SIG-M5 (cell line): ENCODE results near the gene MARCHF10.
"Not testable (repeated sequence)": the region's sequence is repeated elsewhere in the genome, so short reads cannot be mapped to it uniquely, and the experiment has no call there.

ENCODE experiments used
- DNase-seq: peaks from one replicate; lab custom pipeline; 2025; lab: John Stamatoyannopoulos, UW

The MARCHF10 gene

GRCh38 chr17:62696256-62696655, 111.9 kb downstream of the MARCHF10 start:
- no peak for DNase-seq

GRCh38 chr17:62695093-62695738, 112.9 kb downstream of the MARCHF10 start:
- not testable (repeated sequence) for DNase-seq

- no peak for DNase-seq
Measured at GRCh38 chr17:62693616-62694409, 114.3 kb downstream of the MARCHF10 start.

GRCh38 chr17:62692721-62693431, 115.2 kb downstream of the MARCHF10 start:
- DNase-seq, result no peak

GRCh38 chr17:62692159-62692651, 115.9 kb downstream of the MARCHF10 start:
- DNase-seq, result no peak

- not testable (repeated sequence) for DNase-seq
Measured at GRCh38 chr17:62691589-62691915, 116.6 kb downstream of the MARCHF10 start.

- no peak for DNase-seq
Measured at GRCh38 chr17:62690168-62690897, 117.8 kb downstream of the MARCHF10 start.

GRCh38 chr17:62689441-62690167, 118.5 kb downstream of the MARCHF10 start:
- DNase-seq, result no peak

GRCh38 chr17:62688398-62689160, 119.5 kb downstream of the MARCHF10 start:
- DNase-seq, result no peak

- DNase-seq, result no peak
Measured at GRCh38 chr17:62687997-62688396, 120.1 kb downstream of the MARCHF10 start.

GRCh38 chr17:62684179-62684578, 123.9 kb downstream of the MARCHF10 start:
- DNase-seq, result no peak

- DNase-seq, result no peak
Measured at GRCh38 chr17:62681939-62682381, 126.2 kb downstream of the MARCHF10 start.

GRCh38 chr17:62681061-62681938, 126.8 kb downstream of the MARCHF10 start:
- DNase-seq, result no peak

GRCh38 chr17:62680541-62681052, 127.5 kb downstream of the MARCHF10 start:
- DNase-seq, result no peak

- DNase-seq, result no peak
Measured at GRCh38 chr17:62679866-62680377, 128.2 kb downstream of the MARCHF10 start.

- DNase-seq, result no peak
Measured at GRCh38 chr17:62678214-62678919, 129.7 kb downstream of the MARCHF10 start.

- DNase-seq, result no peak
Measured at GRCh38 chr17:62676952-62677596, 131.0 kb downstream of the MARCHF10 start.
